Body of pancreas (tissue), 4 donors: Measurements from ENCODE around the gene IL6R. TPM values are rescaled to one million over a fixed set of nuclear protein-coding genes. Genes with fewer than 3 reads are reported as not detected.

ENCODE experiments used
- ATAC-seq: fragments of 150-250 bp; one replicate; pipeline ENCODE4 v1.9.1; 2016
- DNase-seq, 4 donors: peaks; one replicate each; pipeline ENCODE4 v3.0.0-alpha.2; 2019
- H3K27ac ChIP-seq, 4 donors: fragments of 200-600 bp; sonication (generic); 1 replicate in 3 of 4; 2 replicates in 1 of 4; pipeline versions ENCODE4 v1.5.1 to v1.6.1; 2016 to 2019; ENCODE audit warnings: mild to moderate bottlenecking in 1 of 4, mixed read lengths in 1 of 4, moderate library complexity in 1 of 4
- H3K27me3 ChIP-seq, 2 donors: fragments of 200-600 bp; sonication (generic); one replicate each; pipeline ENCODE4 v1.6.0; 2016; ENCODE audit warnings: mild to moderate bottlenecking in 1 of 2
- H3K36me3 ChIP-seq, 2 donors: fragments of 200-600 bp; sonication (generic); replicated peaks in 1 of 2; 2 replicates each; pipeline ENCODE4 v1.5.1; 2016; ENCODE audit warnings: low read depth in 2 of 2; ENCODE audit not compliant: insufficient read depth in 1 of 2
- H3K4me1 ChIP-seq: fragments of 200-600 bp; sonication (generic); one replicate; pipeline ENCODE4 v1.6.0; 2016
- H3K4me3 ChIP-seq, 2 donors: fragments of 200-600 bp; sonication (generic); 1 replicate in 1 of 2; 2 replicates in 1 of 2; pipeline ENCODE4 v1.5.1; 2016 to 2019
- H3K9me3 ChIP-seq, 3 donors: fragments of 200-600 bp; sonication (generic); 1 replicate in 2 of 3; 2 replicates in 1 of 3; pipeline ENCODE4 v1.5.1; 2016
- CTCF ChIP-seq, 7 experiments: fragments of 450-650 bp in 4 of 7; fragments of 200-600 bp in 3 of 7; sonication (generic) in 3 of 7; IDR thresholded peaks; one replicate each; pipeline ENCODE4 v1.5.1; 2016 to 2019; ENCODE audit warnings: antibody characterized with exemption in 7 of 7
- POLR2A ChIP-seq, 3 donors: fragments of 450-650 bp; IDR thresholded peaks; one replicate each; pipeline ENCODE4 v1.6.1; 2016; ENCODE audit warnings: antibody characterized with exemption in 3 of 3, mild to moderate bottlenecking in 2 of 3
- WGBS, 2 donors: methylation state at CpG; one replicate each; pipeline ENCODE4 v1.1.5; 2017; 5-methylcytosine and 5-hydroxymethylcytosine counted together
- intact Hi-C: fragments of 100-400 bp; cut with DNase I; formaldehyde crosslinking; loops from one replicate; pipeline ENCODE4 v1.15.1; 2023
- total RNA-seq, 2 donors: library from RNA; depleted of rRNA; stranded (reverse); fragments of >200 nt; gene quantifications; one replicate each; pipeline ENCODE4 v1.1.0, GENCODE V29; 2016

The IL6R gene
- total RNA-seq, 2 donors from 2014 or later: 5.9 to 13.5 TPM

DNA sequence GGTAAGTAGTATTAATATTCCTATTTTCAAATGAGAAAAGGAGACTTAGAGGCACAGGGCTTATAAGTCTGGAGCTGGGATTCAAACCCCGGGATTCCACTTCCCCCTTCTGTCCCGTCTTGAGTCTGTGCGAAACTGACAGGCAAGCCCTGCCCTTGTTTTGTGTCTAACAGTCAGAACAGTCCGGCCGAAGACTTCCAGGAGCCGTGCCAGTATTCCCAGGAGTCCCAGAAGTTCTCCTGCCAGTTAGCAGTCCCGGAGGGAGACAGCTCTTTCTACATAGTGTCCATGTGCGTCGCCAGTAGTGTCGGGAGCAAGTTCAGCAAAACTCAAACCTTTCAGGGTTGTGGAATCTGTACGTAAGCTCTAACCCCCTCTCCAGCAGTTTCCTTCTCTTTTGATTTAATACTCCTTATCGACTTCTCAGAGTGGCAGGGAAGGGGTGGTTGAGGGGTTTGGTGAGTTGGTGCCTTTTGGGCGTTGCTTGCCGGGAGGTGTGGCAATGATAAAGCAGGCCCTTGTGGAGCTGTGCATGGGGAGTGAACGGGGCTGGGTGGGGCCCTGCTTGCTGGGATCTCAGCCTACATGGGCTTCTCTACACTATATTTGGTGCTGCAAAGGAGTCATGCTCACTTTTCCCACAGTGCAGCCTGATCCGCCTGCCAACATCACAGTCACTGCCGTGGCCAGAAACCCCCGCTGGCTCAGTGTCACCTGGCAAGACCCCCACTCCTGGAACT lies 29.4 kb downstream of the IL6R start:
- TF ChIP-seq POLR2A (IDR thresholded peaks at IDR 0.05) (no peak), CTCF (IDR thresholded peaks at IDR 0.05) (no peak)
- Histone ChIP-seq H3K9me3 (no peaks in the 10 kb centered on the region), H3K27me3 (no peaks in the 10 kb centered on the region), H3K36me3 (no peaks in the 10 kb centered on the region), H3K4me3 (no peak overlapping the region), H3K27ac (peak overlapping the region in 1 of 4 donors; percentile 38), H3K4me1 (peaks cover 21% of the 10 kb centered on the region)
- peak; percentile 66 for ATAC-seq
- WGBS, 2 donors: 40 to 67% methylated on average over 18 of the region's 18 CpGs
- intact Hi-C loops: no loop called here
- peak; percentile 50 to 67 (median 62) for DNase-seq

DNA sequence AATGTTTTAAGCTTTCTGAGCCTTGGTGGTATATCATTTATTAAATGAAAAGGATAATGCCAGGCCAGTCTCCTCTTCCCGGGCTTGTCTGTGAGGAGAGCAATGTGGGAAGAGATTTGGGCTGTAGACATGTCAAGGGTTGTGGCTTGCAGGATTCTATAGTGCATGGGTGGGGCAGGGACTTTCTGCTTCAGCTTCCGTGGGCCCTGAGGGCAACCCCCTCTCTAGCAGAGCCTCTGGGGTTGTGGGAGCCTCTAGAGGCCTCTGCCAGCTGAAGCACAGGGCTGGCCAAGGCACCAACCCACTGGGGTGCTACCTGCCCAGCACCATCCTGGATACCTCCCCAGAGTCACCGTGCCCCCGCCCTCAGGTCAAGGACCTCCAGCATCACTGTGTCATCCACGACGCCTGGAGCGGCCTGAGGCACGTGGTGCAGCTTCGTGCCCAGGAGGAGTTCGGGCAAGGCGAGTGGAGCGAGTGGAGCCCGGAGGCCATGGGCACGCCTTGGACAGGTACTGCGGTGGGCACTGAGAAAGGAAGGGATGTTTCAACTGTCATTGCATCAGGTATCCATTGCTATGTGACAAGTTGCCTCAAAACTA lies 30.6 kb downstream of the IL6R start:
- DNase-seq (no peak), ATAC-seq (no peak)
- 86 to 100% methylated on average over 6 to 15 of the region's 15 CpGs for WGBS, 2 donors
- H3K36me3 ChIP-seq: no peaks in the 10 kb centered on the region
- H3K9me3 ChIP-seq: no peaks in the 10 kb centered on the region
- H3K27me3 ChIP-seq: no peaks in the 10 kb centered on the region
- TF ChIP-seq CTCF (IDR thresholded peaks at IDR 0.05): no peak
- TF ChIP-seq POLR2A (IDR thresholded peaks at IDR 0.05): no peak
- intact Hi-C loops: no loop called here
- H3K4me1 ChIP-seq: peaks cover 18% of the 10 kb centered on the region
- H3K27ac ChIP-seq: no peak overlapping the region
- H3K4me3 ChIP-seq: no peak overlapping the region

DNA sequence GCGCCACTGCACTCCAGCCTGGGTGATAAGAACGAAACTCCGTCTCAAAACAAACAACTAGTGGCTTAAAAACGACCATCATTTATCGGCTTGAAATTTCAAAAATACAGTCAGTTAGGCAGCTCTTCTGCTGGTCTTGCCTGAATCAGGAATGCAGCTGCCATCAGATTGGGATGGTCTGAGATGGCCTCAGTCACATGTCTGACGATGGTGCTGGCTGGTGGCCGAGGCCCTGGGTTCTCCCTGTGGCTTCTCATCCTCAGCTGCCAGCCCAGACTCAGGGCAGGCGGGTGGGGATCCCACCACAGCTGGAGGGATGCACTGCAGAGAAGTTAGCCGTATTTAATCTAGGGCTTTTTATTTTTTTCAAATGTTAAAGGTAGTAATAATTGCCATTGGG lies 31.3 kb downstream of the IL6R start:
- Histone ChIP-seq H3K36me3 (no peaks in the 10 kb centered on the region), H3K9me3 (no peaks in the 10 kb centered on the region), H3K4me1 (peaks cover 18% of the 10 kb centered on the region), H3K27ac (no peak overlapping the region), H3K4me3 (no peak overlapping the region), H3K27me3 (no peaks in the 10 kb centered on the region)
- TF ChIP-seq CTCF (IDR thresholded peaks at IDR 0.05) (no peak), POLR2A (IDR thresholded peaks at IDR 0.05) (no peak)
- intact Hi-C loops: no loop called here
- 61 to 72% methylated on average over 9 of the region's 9 CpGs for WGBS, 2 donors
- ATAC-seq (no peak), DNase-seq (no peak)

GRCh38 chr1:154440036-154440804 lies 35.1 kb downstream of the IL6R start:
- H3K4me3 ChIP-seq: no peak overlapping the region
- ATAC-seq (no peak), DNase-seq (no peak)
- H3K27ac ChIP-seq: peak overlapping the region in 3 of 4 donors; percentile 30 to 57 (median 44)
- WGBS, 2 donors: 68 to 78% methylated on average over 6 of the region's 6 CpGs
- H3K27me3 ChIP-seq: no peaks in the 10 kb centered on the region
- H3K9me3 ChIP-seq: no peaks in the 10 kb centered on the region
- peaks cover 8% of the 10 kb centered on the region for H3K4me1 ChIP-seq
- no peak for TF ChIP-seq POLR2A (IDR thresholded peaks at IDR 0.05)
- H3K36me3 ChIP-seq: no peaks in the 10 kb centered on the region
- intact Hi-C loops: no loop called here

DNA sequence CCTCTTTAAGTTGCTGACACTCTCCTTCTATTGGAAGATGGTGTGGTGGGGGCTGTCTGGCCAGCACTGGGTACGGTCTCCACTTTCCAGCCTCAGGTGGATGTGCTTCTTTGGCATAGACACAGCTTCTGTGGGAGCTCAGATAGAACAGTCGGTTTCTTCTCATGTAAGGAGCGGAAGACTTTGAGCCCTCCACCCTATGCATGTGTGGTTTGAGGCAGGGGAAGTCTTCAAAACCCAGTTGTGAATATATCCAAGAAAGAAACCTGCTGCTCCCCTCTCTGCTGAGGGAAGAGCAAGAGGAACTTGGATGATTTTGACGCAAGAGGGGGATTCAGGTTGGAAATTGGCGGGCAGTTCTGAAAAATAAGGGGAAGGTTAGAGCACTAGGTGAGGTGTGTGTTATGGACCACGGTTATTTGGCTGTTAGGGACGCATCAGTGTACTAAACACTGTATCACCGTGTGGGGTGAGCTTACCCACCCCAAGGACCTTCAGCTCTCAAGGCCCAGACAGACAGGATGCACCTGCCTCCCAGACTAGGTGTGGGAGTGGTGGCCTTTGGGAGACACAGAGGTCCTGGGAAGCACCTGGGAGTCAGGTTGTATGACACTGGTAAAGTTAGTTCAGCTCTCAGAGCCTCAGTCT lies 36.2 kb downstream of the IL6R start:
- peaks cover 8% of the 10 kb centered on the region for H3K4me1 ChIP-seq
- intact Hi-C loops: no loop called here
- no peaks in the 10 kb centered on the region for H3K36me3 ChIP-seq
- H3K4me3 ChIP-seq: no peak overlapping the region
- WGBS, 2 donors: 80 to 87% methylated on average over 8 of the region's 8 CpGs
- peak overlapping the region in 1 of 4 donors; percentile 18 for H3K27ac ChIP-seq
- ATAC-seq (no peak), DNase-seq (no peak)
- no peaks in the 10 kb centered on the region for H3K9me3 ChIP-seq
- TF ChIP-seq POLR2A (IDR thresholded peaks at IDR 0.05): no peak
- no peak for TF ChIP-seq CTCF (IDR thresholded peaks at IDR 0.05)
- no peaks in the 10 kb centered on the region for H3K27me3 ChIP-seq
